Keratinocyte (primary cell): ENCODE measurements around the gene PTPN4. TPM values are rescaled to one million over a fixed set of nuclear protein-coding genes. Genes with fewer than 3 reads are reported as not detected.

Experiments used
- DNase-seq: peaks from one replicate; pipeline ENCODE4 v3.0.0-alpha.2; 2011; ENCODE audit warnings: low read depth, missing footprints, low spot score
- FAIRE-seq: peaks from 2 replicates; lab custom pipeline; 2011; peaks lifted over from hg19 to GRCh38; lab: Jason Lieb, UNC
- H2AFZ ChIP-seq: 2 replicates; pipeline ENCODE4 v1.6.0; 2012; ENCODE audit warnings: low read length, control low read depth, inconsistent platforms; ENCODE audit not compliant: control insufficient read depth
- H3K27ac ChIP-seq: 2 replicates; pipeline ENCODE4 v1.5.1; 2011; ENCODE audit warnings: low read length; ENCODE audit not compliant: control insufficient read depth, insufficient read depth
- H3K27me3 ChIP-seq: 3 replicates; pipeline ENCODE4 v1.6.0; 2011; ENCODE audit warnings: low read length; ENCODE audit not compliant: control insufficient read depth, insufficient read depth; ENCODE audit errors: extremely low read depth
- H3K36me3 ChIP-seq, 2 experiments: 2 replicates in 1 of 2; 3 replicates in 1 of 2; pipeline ENCODE4 v1.5.1; 2011; ENCODE audit warnings: low read length in 2 of 2, mild to moderate bottlenecking in 1 of 2; ENCODE audit not compliant: control insufficient read depth in 2 of 2, insufficient read depth in 2 of 2; ENCODE audit errors: extremely low read depth in 1 of 2
- H3K4me1 ChIP-seq: 3 replicates; pipeline ENCODE4 v1.5.1; 2011; ENCODE audit warnings: low read length; ENCODE audit not compliant: control insufficient read depth, insufficient read depth; ENCODE audit errors: extremely low read depth
- H3K4me2 ChIP-seq: 3 replicates; pipeline ENCODE4 v1.6.0; 2011; ENCODE audit warnings: low read depth, low read length; ENCODE audit not compliant: control insufficient read depth, insufficient read depth; ENCODE audit errors: extremely low read depth
- H3K4me3 ChIP-seq, 3 experiments: fragments of 200-600 bp in 1 of 3; sonication (generic) in 1 of 3; 2 replicates in 2 of 3; 3 replicates in 1 of 3; pipeline ENCODE4 v1.5.1; 2011 to 2016; ENCODE audit warnings: low read length in 3 of 3, mild to moderate bottlenecking in 3 of 3, control low read depth in 2 of 3, inconsistent platforms in 1 of 3, low read depth in 1 of 3, mixed read lengths in 1 of 3, mixed run types in 1 of 3, moderate library complexity in 1 of 3; ENCODE audit not compliant: control insufficient read depth in 2 of 3, insufficient read depth in 2 of 3; ENCODE audit errors: extremely low read depth in 1 of 3
- H3K79me2 ChIP-seq: 2 replicates; pipeline ENCODE4 v1.6.0; 2012; ENCODE audit warnings: low read length; ENCODE audit not compliant: control insufficient read depth, insufficient read depth
- H3K9ac ChIP-seq: 3 replicates; pipeline ENCODE4 v1.6.0; 2011; ENCODE audit warnings: low read length; ENCODE audit not compliant: control insufficient read depth, insufficient read depth; ENCODE audit errors: extremely low read depth
- H3K9me1 ChIP-seq: 3 replicates; pipeline ENCODE4 v1.6.0; 2011; ENCODE audit warnings: low read length; ENCODE audit not compliant: control insufficient read depth, insufficient read depth; ENCODE audit errors: extremely low read depth
- H3K9me3 ChIP-seq: 2 replicates; pipeline ENCODE4 v1.5.1; 2012; ENCODE audit warnings: low read depth, low read length; ENCODE audit not compliant: control insufficient read depth
- H4K20me1 ChIP-seq: 3 replicates; pipeline ENCODE4 v1.6.0; 2011; ENCODE audit warnings: low read length; ENCODE audit not compliant: control insufficient read depth, insufficient read depth; ENCODE audit errors: extremely low read depth
- EZH2 ChIP-seq: IDR thresholded peaks from one replicate; pipeline ENCODE4 v1.6.1; 2012; ENCODE audit warnings: inconsistent platforms, mild to moderate bottlenecking, low read length, moderate library complexity
- dilution Hi-C: fragments of 300-500 bp; cut with MboI; formaldehyde crosslinking; loops from one replicate; pipeline ENCODE4 v1.7.0; 2020; ENCODE audit warnings: low sequenced_read_pairs; ENCODE audit not compliant: extremely low pct_ligation_motif_present
- polyA plus RNA-seq, 5 experiments: library from polyadenylated mRNA; depleted of rRNA in 3 of 5; stranded (reverse) in 3 of 5; stranded (forward) in 1 of 5; unstranded in 1 of 5; fragments of >200 nt; gene quantifications; 1 replicate in 1 of 5; 2 replicates in 3 of 5; 3 replicates in 1 of 5; pipeline versions ENCODE4 v1.2.1 to v1.2.3, GENCODE V29; 2011 to 2012; ENCODE audit warnings: missing spikeins in 2 of 5, low read depth in 1 of 5, low replicate concordance in 1 of 5
- TF ChIP-seq, protein P1 (sequence below), 3 experiments: IDR thresholded peaks in 1 of 3; conservative IDR thresholded peaks in 1 of 3; optimal IDR thresholded peaks in 1 of 3; 2 replicates in 2 of 3; 3 replicates in 1 of 3; pipeline versions ENCODE3 to v1.5.1; 2011; ENCODE audit warnings: low read length in 3 of 3, mild to moderate bottlenecking in 3 of 3, moderate library complexity in 2 of 3, control low read depth in 1 of 3, inconsistent platforms in 1 of 3; ENCODE audit not compliant: insufficient read depth in 2 of 3; ENCODE audit errors: extremely low read depth in 1 of 3

The PTPN4 gene
- polyA plus RNA-seq, 1 donor (not counting 4 experiments of a cell fraction or from before 2014, with no cell fraction given), result 20.6 TPM

- H2AFZ ChIP-seq, result no peak overlapping the region
- H3K36me3 ChIP-seq, result peaks cover 0 to 2% of the 10 kb centered on the region in 2 experiments
- no peak overlapping the region for H3K4me3 ChIP-seq
- H3K4me1 ChIP-seq, result peaks cover 12% of the 10 kb centered on the region
- no peaks in the 10 kb centered on the region for H3K27me3 ChIP-seq
- H3K9me1 ChIP-seq, result no peaks in the 10 kb centered on the region
- peaks cover 93% of the 10 kb centered on the region for H3K79me2 ChIP-seq
- DNase-seq (no peak), FAIRE-seq (no peak)
- dilution Hi-C loops, result no loop called here
- peak overlapping the region; percentile 18 for H3K4me2 ChIP-seq
- no peak overlapping the region for H3K9ac ChIP-seq
- H4K20me1 ChIP-seq, result no peaks in the 10 kb centered on the region
- H3K27ac ChIP-seq, result no peak overlapping the region
- TF ChIP-seq EZH2, result no peak
- TF ChIP-seq, protein P1, sequence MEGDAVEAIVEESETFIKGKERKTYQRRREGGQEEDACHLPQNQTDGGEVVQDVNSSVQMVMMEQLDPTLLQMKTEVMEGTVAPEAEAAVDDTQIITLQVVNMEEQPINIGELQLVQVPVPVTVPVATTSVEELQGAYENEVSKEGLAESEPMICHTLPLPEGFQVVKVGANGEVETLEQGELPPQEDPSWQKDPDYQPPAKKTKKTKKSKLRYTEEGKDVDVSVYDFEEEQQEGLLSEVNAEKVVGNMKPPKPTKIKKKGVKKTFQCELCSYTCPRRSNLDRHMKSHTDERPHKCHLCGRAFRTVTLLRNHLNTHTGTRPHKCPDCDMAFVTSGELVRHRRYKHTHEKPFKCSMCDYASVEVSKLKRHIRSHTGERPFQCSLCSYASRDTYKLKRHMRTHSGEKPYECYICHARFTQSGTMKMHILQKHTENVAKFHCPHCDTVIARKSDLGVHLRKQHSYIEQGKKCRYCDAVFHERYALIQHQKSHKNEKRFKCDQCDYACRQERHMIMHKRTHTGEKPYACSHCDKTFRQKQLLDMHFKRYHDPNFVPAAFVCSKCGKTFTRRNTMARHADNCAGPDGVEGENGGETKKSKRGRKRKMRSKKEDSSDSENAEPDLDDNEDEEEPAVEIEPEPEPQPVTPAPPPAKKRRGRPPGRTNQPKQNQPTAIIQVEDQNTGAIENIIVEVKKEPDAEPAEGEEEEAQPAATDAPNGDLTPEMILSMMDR (optimal IDR thresholded peaks at IDR 0.05 in 1 of 3, IDR thresholded peaks at IDR 0.05 in 1 of 3, conservative IDR thresholded peaks at IDR 0.05 in 1 of 3; ENCODE audit: extremely low read depth in 1 of 3, insufficient read depth in 2 of 3, low read length in 3 of 3), result no peak
- H3K9me3 ChIP-seq, result no peaks in the 10 kb centered on the region
Observed at GRCh38 chr2:119764832-119765231, 5.1 kb downstream of the PTPN4 start.

DNA sequence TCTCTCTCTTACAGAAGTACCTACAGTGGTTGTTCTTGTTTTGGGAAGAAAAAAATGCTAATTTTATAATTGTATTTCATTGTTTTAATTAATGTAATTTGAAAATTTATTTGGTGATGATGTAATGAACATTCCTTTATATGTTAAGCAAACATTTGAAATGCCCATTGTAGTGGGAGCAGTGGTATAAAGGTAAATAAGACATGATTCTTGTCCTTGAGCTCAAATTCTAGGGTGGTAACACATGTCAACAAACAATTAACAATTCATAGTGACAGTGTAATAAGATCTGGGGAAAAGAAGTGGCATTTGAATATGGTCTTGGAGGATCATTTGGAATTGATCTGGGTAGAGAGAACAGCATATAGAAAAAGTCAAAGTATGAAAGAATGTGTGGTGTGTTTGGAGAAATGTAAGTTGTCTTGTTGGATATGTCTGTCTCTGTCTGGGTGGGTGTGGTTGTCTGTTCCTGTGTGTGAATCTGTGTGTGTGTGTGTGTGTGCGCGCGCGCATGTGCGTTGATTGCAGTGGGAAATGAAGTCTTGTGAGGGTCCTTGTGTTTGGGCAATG is 5.8 kb downstream of the PTPN4 start:
- Histone ChIP-seq H3K9me1 (no peaks in the 10 kb centered on the region), H3K27ac (no peak overlapping the region), H3K9me3 (no peaks in the 10 kb centered on the region), H3K4me1 (peaks cover 12% of the 10 kb centered on the region), H3K79me2 (peaks cover 92% of the 10 kb centered on the region), H3K27me3 (no peaks in the 10 kb centered on the region), H2AFZ (no peak overlapping the region), H3K9ac (no peak overlapping the region), H3K36me3 (peaks cover 0 to 2% of the 10 kb centered on the region in 2 experiments), H3K4me2 (no peak overlapping the region), H4K20me1 (no peaks in the 10 kb centered on the region), H3K4me3 (no peak overlapping the region)
- FAIRE-seq, result no peak
- TF ChIP-seq EZH2, result no peak
- TF ChIP-seq, protein P1 (optimal IDR thresholded peaks at IDR 0.05 in 1 of 3, IDR thresholded peaks at IDR 0.05 in 1 of 3, conservative IDR thresholded peaks at IDR 0.05 in 1 of 3; ENCODE audit: extremely low read depth in 1 of 3, insufficient read depth in 2 of 3, low read length in 3 of 3), result no peak
- no peak for DNase-seq
- dilution Hi-C loops, result no loop called here
